HuH-7 (cell line): Measurements from ENCODE around the gene PUM2.

Source experiments
- DNase-seq: peaks from one replicate; pipeline ENCODE4 v3.0.0; 2011; ENCODE audit warnings: low spot score

The PUM2 gene

GRCh38 chr2:20199633-20200270 is 150.9 kb downstream of the PUM2 start:
- DNase-seq, result no peak

GRCh38 chr2:20198796-20199632 is 151.6 kb downstream of the PUM2 start:
- DNase-seq, result no peak
